NT2/D1 (cell line): ENCODE measurements around the gene PLA2R1.
A peak's percentile ranks its signal among the peaks of the same experiment; 100 is the strongest.

Experiments used
- DNase-seq: peaks from one replicate; pipeline ENCODE4 v3.0.0-alpha.2; 2011; ENCODE audit warnings: low read depth, low spot score
- H3K27me3 ChIP-seq: 2 replicates; pipeline ENCODE4 v1.6.0; 2011; ENCODE audit warnings: mild to moderate bottlenecking; ENCODE audit not compliant: insufficient read length, insufficient read depth
- H3K36me3 ChIP-seq: 2 replicates; pipeline ENCODE4 v1.6.1; 2011; ENCODE audit warnings: mild to moderate bottlenecking, low read length, mixed read lengths; ENCODE audit not compliant: insufficient read depth, insufficient read length
- H3K4me1 ChIP-seq: 2 replicates; pipeline ENCODE4 v1.5.1; 2011; ENCODE audit not compliant: insufficient read depth, insufficient read length
- H3K4me3 ChIP-seq: 2 replicates; pipeline ENCODE4 v1.5.1; 2011; ENCODE audit warnings: low read depth; ENCODE audit not compliant: insufficient read length
- H3K9ac ChIP-seq: 2 replicates; pipeline ENCODE4 v1.6.0; 2011; ENCODE audit warnings: low read depth; ENCODE audit not compliant: insufficient read length
- H3K9me3 ChIP-seq: 2 replicates; pipeline ENCODE4 v1.5.1; 2011; ENCODE audit warnings: mild to moderate bottlenecking, low read length; ENCODE audit not compliant: insufficient read depth
- SUZ12 ChIP-seq: IDR thresholded peaks from 2 replicates; pipeline ENCODE4 v1.6.1; 2011; ENCODE audit not compliant: insufficient read length, insufficient read depth; ENCODE audit errors: extremely low read depth
- YY1 ChIP-seq: IDR thresholded peaks from 2 replicates; pipeline ENCODE4 v1.6.1; 2011; ENCODE audit not compliant: insufficient read length, insufficient read depth
- ZNF274 ChIP-seq: IDR thresholded peaks from 2 replicates; pipeline ENCODE4 v1.6.1; 2011; ENCODE audit warnings: mild to moderate bottlenecking, low read depth, low read length

PLA2R1 gene

DNA sequence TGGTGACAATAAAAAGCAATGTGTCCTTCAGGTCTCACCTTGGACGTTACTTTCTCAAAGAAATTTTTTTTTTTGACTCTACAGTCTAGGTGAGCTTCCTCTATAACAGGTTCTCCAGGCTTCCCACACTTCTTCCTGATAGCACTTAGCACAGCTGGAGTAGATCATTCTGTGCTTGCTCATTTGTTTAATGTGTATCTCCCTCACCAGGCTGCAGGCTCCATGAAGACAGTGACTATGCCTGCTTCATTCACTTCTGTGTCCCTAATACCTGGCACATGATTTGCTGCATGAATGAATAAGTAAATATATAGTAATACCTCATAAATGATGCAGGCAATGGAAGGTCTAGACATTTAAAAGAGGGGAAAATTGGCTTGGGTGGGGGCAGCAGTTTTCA, 154.5 kb downstream of the PLA2R1 start:
- Histone ChIP-seq H3K4me3 (no peak overlapping the region), H3K9ac (no peak overlapping the region), H3K36me3 (no peaks in the 10 kb centered on the region), H3K4me1 (no peaks in the 10 kb centered on the region), H3K9me3 (no peaks in the 10 kb centered on the region), H3K27me3 (peaks cover 25% of the 10 kb centered on the region)
- TF ChIP-seq YY1: no peak
- no peak for TF ChIP-seq SUZ12
- TF ChIP-seq ZNF274: no peak
- DNase-seq: no peak

DNA sequence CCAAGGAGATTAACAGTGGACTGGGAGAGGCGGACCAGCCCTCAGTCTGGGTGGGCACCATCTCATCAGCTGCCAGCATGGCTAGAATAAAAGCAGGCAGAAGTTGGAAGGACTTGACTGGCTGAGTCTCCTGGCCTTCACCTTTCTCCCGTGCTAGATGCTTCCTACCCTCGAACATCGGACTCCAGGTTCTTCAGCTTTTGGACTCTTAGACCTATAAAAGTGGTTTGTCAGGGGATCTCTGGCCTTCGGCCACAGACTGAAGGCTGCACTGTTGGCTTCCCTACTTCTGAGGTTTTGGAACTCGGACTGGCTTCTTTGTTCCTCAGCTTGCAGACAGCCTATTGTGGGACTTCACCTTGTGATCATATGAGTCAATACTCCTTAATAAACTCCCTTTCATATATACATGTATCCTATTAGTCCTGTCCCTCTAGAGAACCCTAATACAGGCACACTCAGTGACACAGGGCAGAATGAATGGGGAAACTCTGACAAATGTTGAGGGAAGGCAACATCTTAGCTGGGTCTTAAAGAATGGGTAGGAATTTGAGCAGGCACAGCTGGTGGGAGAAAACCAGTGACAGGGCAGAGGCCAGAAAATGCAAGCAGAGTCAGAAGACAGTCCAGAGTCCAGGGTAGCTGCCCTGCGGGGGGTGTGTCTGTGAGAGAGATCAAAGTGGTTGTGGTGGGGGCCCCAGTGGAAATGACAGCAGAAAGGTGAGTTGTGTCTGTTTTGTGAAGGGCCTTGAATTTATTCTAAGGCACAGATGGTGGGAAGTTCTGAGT, 156.3 kb downstream of the PLA2R1 start:
- TF ChIP-seq ZNF274: no peak
- no peak for TF ChIP-seq YY1
- TF ChIP-seq SUZ12: no peak
- H3K4me3 ChIP-seq: no peak overlapping the region
- no peak overlapping the region for H3K9ac ChIP-seq
- no peaks in the 10 kb centered on the region for H3K4me1 ChIP-seq
- H3K9me3 ChIP-seq: no peaks in the 10 kb centered on the region
- H3K27me3 ChIP-seq: peaks cover 25% of the 10 kb centered on the region
- no peak for DNase-seq
- H3K36me3 ChIP-seq: no peaks in the 10 kb centered on the region

- Histone ChIP-seq H3K9me3 (no peaks in the 10 kb centered on the region), H3K9ac (peak overlapping the region; percentile 61), H3K4me1 (no peaks in the 10 kb centered on the region), H3K27me3 (peaks cover 25% of the 10 kb centered on the region), H3K4me3 (peak overlapping the region; percentile 68), H3K36me3 (no peaks in the 10 kb centered on the region)
- TF ChIP-seq ZNF274 (no peak), SUZ12 (no peak), YY1 (no peak)
- DNase-seq: no peak
Observed at GRCh38 chr2:159904959-159905305, 157.5 kb downstream of the PLA2R1 start.

DNA sequence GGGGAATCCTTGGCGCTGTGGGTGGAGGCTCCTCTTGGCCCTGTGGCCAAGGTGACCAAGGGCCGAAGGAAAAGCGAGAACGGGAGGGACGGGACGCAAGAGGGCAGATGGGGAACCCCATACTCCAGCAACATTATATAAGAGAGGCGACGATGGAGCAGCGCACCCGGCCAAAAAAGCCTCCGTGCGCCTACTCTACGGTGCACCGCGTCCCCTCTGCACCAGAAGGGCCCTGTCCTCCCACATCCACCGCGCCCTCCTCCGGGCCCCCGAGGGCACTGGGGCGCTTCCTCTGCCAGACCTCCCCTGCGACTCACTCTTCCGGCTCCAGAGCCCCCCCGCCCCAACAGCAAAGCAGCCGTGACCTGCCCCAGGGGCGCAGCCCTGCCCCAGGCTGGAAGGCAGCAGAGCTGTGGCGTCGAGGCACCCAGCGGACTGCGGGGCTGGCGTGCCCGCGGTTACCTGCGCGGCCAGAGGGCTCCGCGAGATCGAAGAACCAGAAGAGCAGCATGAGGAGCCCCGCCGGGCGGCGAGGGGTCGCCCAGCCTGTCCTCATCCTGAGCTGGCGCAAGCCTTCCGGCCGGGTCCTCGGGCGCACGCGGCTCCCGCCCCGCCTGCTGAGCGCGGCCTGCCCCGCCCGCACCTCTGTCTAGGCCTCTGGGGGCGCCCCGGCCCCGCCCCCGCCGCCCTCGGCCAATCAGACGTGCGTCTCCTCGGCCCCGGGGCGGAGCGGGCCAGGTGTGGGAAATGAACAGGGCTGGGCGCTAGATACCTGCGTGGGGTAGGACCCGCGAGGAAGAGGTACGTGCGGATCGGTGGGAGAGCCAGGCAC, 158.1 kb downstream of the PLA2R1 start, which contains the start of gene LY75:
TSS of gene LY75 (minus strand) at position 630 of the 832 bp plus-strand sequence.
- H3K27me3 ChIP-seq: peaks cover 25% of the 10 kb centered on the region
- peak within 1 kb of the TSS; percentile 68 for H3K9ac ChIP-seq
- no peaks in the 10 kb centered on the region for H3K36me3 ChIP-seq
- no peaks in the 10 kb centered on the region for H3K9me3 ChIP-seq
- TF ChIP-seq SUZ12 (no peak), YY1 (no peak), ZNF274 (no peak)
- H3K4me1 ChIP-seq: no peaks in the 10 kb centered on the region
- H3K4me3 ChIP-seq: peak within 1 kb of the TSS; percentile 68
- DNase-seq: peak; percentile 63

- H3K9ac ChIP-seq: no peak overlapping the region
- no peak for DNase-seq
- TF ChIP-seq ZNF274 (no peak), YY1 (no peak), SUZ12 (no peak)
Observed at GRCh38 chr2:159903443-159904126, 158.8 kb downstream of the PLA2R1 start.

GRCh38 chr2:159902722-159903121, 159.7 kb downstream of the PLA2R1 start:
- Histone ChIP-seq H3K4me1 (no peaks in the 10 kb centered on the region), H3K9me3 (no peaks in the 10 kb centered on the region), H3K4me3 (no peak overlapping the region), H3K36me3 (no peaks in the 10 kb centered on the region), H3K9ac (no peak overlapping the region), H3K27me3 (peaks cover 25% of the 10 kb centered on the region)
- DNase-seq: no peak
- TF ChIP-seq ZNF274: no peak
- TF ChIP-seq SUZ12: no peak
- no peak for TF ChIP-seq YY1

More at GRCh38 chr2:159903443-159904126, 158.8 kb downstream of the PLA2R1 start:
- peaks cover 25% of the 10 kb centered on the region for H3K27me3 ChIP-seq
- no peaks in the 10 kb centered on the region for H3K36me3 ChIP-seq
- no peaks in the 10 kb centered on the region for H3K4me1 ChIP-seq
- H3K9me3 ChIP-seq: no peaks in the 10 kb centered on the region
- peak overlapping the region; percentile 68 for H3K4me3 ChIP-seq

- Histone ChIP-seq H3K9ac (no peak overlapping the region), H3K4me1 (no peaks in the 10 kb centered on the region), H3K27me3 (peaks cover 21% of the 10 kb centered on the region), H3K36me3 (no peaks in the 10 kb centered on the region), H3K4me3 (no peak overlapping the region), H3K9me3 (no peaks in the 10 kb centered on the region)
- DNase-seq: no peak
- no peak for TF ChIP-seq ZNF274
- no peak for TF ChIP-seq YY1
- no peak for TF ChIP-seq SUZ12
Observed at GRCh38 chr2:159900343-159900742, 162.1 kb downstream of the PLA2R1 start.
